GM12864 (cell line): ENCODE results near the gene NDUFAF2.
"Not testable (repeated sequence)": the region's sequence is repeated elsewhere in the genome, so short reads cannot be mapped to it uniquely, and the experiment has no call there.

Source experiments
- DNase-seq: peaks from one replicate; pipeline ENCODE4 v3.0.0-alpha.2; 2011; ENCODE audit warnings: low read depth
- H3K4me3 ChIP-seq: 2 replicates; pipeline ENCODE4 v1.5.1; 2011; ENCODE audit warnings: mild to moderate bottlenecking, low read depth, low read length, control low read depth
- TF ChIP-seq, protein P1 (sequence below): IDR thresholded peaks from 2 replicates; pipeline ENCODE4 v1.5.1; 2011; ENCODE audit warnings: low read depth, mild to moderate bottlenecking, moderate library complexity, low read length, control low read depth, inconsistent platforms; ENCODE audit errors: missing control alignments

The NDUFAF2 gene

DNA sequence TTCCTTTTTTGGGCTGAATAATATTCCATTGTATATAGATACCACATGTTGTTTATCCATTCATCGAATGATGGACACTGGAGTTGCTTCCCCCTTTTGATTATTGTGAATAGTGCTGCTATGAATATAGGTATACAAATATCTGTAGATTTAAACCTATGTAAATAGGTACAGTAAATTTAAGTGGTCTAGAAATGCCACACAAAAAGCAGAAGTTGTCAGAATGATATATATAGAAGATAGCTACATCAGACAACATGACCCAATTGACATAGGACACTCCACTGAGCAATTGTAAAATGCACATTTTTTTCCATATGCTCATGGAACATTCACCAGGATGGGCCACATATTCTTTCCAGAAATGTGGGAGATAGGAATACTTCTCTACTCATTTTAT lies 139.7 kb downstream of the NDUFAF2 start:
- no peak for DNase-seq

DNA sequence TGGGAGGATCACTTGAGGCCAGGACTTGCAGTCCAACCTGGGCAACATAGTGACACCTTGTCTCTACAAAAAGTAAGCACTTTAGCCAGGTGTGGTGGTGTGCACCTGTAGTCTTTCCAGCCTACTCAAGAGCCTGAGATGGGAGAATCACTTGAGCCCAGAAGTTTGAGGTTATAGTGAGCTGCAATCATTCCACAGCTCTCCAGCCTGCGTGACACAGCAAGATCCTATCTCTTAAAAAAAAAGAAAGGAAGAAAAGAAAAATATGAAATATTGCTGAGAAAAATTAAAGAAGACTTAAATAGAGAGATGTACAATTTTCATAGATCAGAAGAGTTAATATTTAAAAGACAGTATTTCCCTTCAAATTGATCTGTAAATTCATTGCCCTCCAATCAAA lies 140.9 kb downstream of the NDUFAF2 start:
- no peak for DNase-seq
- TF ChIP-seq, protein P1, sequence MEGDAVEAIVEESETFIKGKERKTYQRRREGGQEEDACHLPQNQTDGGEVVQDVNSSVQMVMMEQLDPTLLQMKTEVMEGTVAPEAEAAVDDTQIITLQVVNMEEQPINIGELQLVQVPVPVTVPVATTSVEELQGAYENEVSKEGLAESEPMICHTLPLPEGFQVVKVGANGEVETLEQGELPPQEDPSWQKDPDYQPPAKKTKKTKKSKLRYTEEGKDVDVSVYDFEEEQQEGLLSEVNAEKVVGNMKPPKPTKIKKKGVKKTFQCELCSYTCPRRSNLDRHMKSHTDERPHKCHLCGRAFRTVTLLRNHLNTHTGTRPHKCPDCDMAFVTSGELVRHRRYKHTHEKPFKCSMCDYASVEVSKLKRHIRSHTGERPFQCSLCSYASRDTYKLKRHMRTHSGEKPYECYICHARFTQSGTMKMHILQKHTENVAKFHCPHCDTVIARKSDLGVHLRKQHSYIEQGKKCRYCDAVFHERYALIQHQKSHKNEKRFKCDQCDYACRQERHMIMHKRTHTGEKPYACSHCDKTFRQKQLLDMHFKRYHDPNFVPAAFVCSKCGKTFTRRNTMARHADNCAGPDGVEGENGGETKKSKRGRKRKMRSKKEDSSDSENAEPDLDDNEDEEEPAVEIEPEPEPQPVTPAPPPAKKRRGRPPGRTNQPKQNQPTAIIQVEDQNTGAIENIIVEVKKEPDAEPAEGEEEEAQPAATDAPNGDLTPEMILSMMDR = no peak
- no peak overlapping the region for H3K4me3 ChIP-seq

More for the DNA sequence above, 139.7 kb downstream of the NDUFAF2 start:
- H3K4me3 ChIP-seq = no peak overlapping the region
- TF ChIP-seq, protein P1 = no peak

DNA sequence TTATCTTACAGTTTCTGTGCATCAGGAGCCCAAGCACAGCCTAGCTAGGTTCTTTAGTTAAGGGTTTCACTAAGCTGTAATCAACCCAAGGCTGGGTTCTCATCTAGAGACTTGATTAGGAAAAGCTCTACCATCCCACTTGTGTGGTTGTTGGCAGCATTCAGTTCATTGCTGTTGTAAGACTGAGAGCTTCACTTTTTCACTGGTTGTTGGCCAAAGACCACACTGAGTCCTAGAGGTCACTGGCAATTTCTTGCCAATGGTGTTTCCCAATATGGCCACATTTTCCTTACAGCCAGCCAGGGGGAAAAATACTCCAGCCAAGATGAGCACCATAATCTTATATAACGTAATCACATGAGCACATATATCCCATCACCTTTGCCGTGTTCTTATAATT lies 142.9 kb downstream of the NDUFAF2 start:
- H3K4me3 ChIP-seq = no peak overlapping the region
- no peak for DNase-seq
- TF ChIP-seq, protein P1 = no peak

DNA sequence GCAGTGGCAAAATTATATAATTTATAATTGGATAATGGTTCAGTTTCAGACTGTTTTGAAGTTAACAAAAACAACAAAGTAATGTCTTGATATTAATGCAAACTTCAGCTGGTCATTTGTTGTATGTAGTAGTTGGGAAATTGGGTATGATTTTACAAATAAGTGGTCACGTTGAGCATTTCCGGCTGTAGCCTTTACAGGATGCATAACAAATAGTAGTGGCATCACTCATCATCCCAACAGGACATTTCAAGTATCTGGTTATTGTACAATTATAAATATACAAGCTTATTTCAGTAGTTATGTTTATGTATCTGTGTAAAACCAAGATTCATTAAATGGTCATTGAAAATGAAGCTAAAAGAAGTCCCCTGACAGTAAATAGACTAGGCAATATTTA lies 144.3 kb downstream of the NDUFAF2 start:
- TF ChIP-seq, protein P1 = no peak
- H3K4me3 ChIP-seq = no peak overlapping the region
- no peak for DNase-seq

DNA sequence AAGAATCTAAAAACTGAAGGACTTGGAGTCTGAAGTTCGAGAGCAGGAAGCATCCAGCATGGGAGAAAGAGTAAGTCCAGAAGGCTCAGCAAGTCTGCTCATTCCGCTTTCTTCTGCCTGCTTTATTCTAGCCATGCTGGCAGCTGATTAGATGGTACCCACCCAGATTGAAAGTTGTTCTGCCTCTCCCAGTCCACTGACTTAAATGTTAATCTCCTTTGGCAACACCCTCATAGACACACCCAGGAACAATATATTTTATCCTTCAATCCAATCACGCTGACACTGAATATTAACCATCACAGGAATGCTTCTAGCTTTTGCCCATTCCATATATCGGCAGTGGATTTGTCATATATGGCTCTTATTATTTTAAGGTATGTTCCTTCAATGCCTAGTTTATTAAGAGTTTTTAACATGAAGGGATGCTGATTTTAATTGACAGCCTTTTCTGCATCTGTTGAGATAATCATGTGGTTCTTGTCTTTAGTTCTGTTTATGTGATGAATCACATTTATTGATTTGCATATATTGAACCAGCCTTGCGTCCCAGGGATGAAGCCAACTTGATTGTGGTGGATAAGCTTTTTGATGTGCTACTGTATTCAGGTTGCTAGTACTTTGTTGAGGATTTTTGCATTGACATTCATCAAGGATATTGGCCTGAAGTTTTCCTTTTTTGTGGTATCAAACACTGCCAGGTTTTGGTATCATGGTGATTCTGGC lies 148.2 kb downstream of the NDUFAF2 start:
- not testable (repeated sequence) for DNase-seq, H3K4me3 ChIP-seq

DNA sequence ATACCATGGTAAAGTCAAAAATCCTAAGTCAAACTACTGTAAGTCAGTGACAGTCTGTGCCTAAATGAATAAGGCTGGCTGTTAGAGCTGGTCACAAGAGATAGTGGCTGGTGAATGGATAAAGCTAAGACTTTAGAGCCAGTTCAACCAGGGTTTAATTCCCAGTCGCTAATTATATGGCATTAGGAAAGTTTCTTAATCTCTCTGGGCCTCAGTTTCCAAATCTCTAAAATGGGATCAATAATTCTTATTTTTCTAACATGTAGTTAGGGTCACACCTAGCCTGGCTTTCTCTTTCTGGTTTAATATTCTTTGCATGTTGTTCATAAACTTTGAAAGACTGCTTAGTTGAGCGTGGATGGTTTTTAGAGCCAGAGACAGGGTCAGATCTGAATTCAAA lies 152.5 kb downstream of the NDUFAF2 start:
- no peak for DNase-seq
- TF ChIP-seq, protein P1 = no peak
- no peak overlapping the region for H3K4me3 ChIP-seq

DNA sequence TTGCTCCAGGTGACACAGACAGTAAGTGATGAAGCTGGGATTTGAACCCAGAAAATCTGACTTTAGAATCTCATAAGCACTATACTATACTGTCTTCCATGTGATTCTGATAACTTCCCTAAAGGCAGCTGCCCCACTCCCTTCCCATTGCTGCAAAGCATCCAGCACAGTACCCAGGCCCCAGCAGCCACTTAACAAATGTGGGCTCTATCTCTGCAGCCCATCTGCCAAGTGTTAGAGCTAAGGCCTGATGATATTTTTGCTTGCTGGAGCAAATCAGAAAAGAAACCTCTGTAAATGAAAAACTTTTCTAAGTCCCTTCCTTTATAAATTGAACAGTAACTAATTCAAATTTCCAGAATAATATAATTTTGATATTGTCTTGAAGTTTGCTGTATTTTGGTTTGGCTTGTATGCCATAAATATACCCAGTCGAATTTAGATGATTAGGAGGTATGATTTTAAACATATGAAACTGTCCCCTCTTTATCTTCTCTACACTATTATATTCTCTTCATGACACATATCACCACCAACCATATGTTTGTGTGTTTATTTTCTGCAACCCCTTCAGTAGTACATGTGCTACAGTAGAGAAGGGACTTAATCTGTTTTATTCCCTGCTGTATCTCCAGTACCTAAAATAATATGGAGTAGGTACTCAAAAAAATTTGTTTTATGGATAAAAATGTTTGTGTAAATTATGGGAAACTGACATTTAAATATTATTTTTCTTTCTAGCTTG lies 153.4 kb downstream of the NDUFAF2 start:
- TF ChIP-seq, protein P1 = no peak
- no peak overlapping the region for H3K4me3 ChIP-seq
- DNase-seq = no peak
